ENCODE data around the gene EXD3. TPM values are rescaled to one million over a fixed set of nuclear protein-coding genes. Genes with fewer than 3 reads are reported as not detected.

The EXD3 gene
- total RNA-seq, 2 experiments from 2014 or later = 17.9 to 18.1 TPM

GRCh38 chr9:137430723-137431415 lies 7.9 kb upstream of the EXD3 start:
- no peak for DNase-seq
- Mint-ChIP-seq H3K36me3 (ENCODE audit: low read depth) (no peaks in the 10 kb centered on the region), H3K4me1 (no peaks in the 10 kb centered on the region), H3K27me3 (no peaks in the 10 kb centered on the region), H3K4me3 (no peak overlapping the region), H3K27ac (no peak overlapping the region), H3K9me3 (no peaks in the 10 kb centered on the region)
- ChIA-PET CTCF (no interaction called here), POLR2A (no interaction called here)

GRCh38 chr9:137429974-137430722 lies 7.2 kb upstream of the EXD3 start:
- POLR2A ChIA-PET = no interaction called here
- CTCF ChIA-PET = no interaction called here
- Mint-ChIP-seq H3K27me3 (no peaks in the 10 kb centered on the region), H3K4me1 (no peaks in the 10 kb centered on the region), H3K36me3 (ENCODE audit: low read depth) (no peaks in the 10 kb centered on the region), H3K27ac (no peak overlapping the region), H3K9me3 (no peaks in the 10 kb centered on the region), H3K4me3 (no peak overlapping the region)
- DNase-seq = no peak

DNA sequence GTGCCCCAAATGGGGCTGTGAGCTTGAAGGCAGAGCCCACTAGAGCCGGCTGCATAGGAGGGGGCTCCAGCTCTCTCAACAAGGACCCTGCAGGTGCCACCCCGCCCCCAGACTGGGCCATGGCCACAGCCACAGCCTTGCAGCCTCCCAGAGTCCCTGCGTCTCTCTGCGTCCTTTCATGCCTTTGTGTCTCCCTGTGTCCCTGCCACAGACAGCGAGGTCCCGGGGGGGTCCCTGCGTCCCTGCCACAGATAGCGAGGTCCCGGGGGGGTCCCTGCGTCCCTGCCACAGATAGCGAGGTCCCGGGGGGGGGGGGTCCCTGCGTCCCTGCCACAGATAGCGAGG lies 6.6 kb upstream of the EXD3 start:
- H3K9me3 Mint-ChIP-seq = no peaks in the 10 kb centered on the region
- H3K27me3 Mint-ChIP-seq = peaks cover 3% of the 10 kb centered on the region
- ChIA-PET POLR2A (no interaction called here), CTCF (no interaction called here)
- DNase-seq = no peak
- H3K36me3 Mint-ChIP-seq (ENCODE audit: low read depth) = no peaks in the 10 kb centered on the region
- H3K4me1 Mint-ChIP-seq = peaks cover under 1% of the 10 kb centered on the region
- no peak overlapping the region for H3K27ac Mint-ChIP-seq
- no peak overlapping the region for H3K4me3 Mint-ChIP-seq

DNA sequence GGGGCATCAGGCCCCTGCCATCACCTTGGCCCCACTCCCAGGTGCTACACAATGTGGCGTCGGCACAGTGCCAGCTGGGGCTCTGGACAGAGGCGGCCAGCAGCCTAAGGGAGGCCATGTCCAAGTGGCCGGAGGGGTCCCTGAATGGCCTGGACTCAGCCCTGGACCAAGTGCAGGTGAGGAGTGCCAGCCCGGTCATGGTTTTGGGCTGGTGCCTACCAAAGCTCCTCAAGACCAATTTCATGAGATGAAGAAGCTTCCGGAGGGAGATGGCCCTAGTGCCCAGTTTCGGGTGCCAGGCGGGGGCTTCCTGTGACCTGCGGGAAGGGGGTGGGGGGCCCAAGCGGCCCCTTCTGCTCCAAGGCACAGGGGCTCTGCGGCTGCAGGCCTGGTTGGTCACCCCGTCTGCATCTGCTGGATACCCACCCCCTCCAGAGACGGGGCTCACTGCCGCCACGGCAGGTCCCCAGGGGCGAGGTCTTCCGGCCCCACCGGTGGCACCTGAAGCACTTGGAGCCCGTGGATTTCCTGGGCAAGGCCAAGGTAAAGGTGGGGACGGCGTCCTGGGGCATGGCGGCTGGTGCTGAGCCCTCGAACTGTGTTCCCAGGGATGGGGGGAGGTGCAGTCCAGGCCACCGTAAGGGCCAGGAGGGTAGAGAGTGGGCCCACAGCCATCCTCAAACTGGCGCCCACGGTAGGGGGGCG lies 6.0 kb upstream of the EXD3 start:
- no peak overlapping the region for H3K27ac Mint-ChIP-seq
- peaks cover 7% of the 10 kb centered on the region for H3K27me3 Mint-ChIP-seq
- no peak for DNase-seq
- POLR2A ChIA-PET = no interaction called here
- peaks cover 4% of the 10 kb centered on the region for H3K4me1 Mint-ChIP-seq
- H3K4me3 Mint-ChIP-seq = no peak overlapping the region
- CTCF ChIA-PET = no interaction called here
- no peaks in the 10 kb centered on the region for H3K9me3 Mint-ChIP-seq
- no peaks in the 10 kb centered on the region for H3K36me3 Mint-ChIP-seq (ENCODE audit: low read depth)

DNA sequence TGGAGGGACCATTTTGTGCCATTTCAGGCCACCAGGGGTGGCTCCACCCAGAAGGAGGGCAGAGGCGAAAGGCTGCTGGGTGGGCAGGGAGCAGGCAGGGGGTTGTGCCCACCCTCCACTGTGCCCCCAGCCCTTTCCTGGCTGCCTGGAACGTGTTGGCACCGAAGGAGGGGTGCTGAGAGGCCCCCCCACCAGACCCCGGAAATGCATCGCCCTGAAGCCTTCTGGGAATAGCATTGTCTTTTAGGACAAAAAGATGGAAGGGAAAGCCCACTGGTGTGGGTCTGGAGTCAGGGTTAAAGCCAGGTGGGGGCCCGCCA lies 5.3 kb upstream of the EXD3 start:
- no peak for DNase-seq
- Mint-ChIP-seq H3K4me3 (no peak overlapping the region), H3K36me3 (ENCODE audit: low read depth) (no peaks in the 10 kb centered on the region), H3K27ac (no peak overlapping the region), H3K27me3 (peaks cover 7% of the 10 kb centered on the region), H3K4me1 (peaks cover 4% of the 10 kb centered on the region), H3K9me3 (no peaks in the 10 kb centered on the region)
- ChIA-PET POLR2A (no interaction called here), CTCF (no interaction called here)

GRCh38 chr9:137427454-137428310 lies 4.7 kb upstream of the EXD3 start:
- no peak overlapping the region for H3K4me3 Mint-ChIP-seq
- H3K27me3 Mint-ChIP-seq = peaks cover 7% of the 10 kb centered on the region
- H3K36me3 Mint-ChIP-seq (ENCODE audit: low read depth) = no peaks in the 10 kb centered on the region
- DNase-seq = no peak
- no peak overlapping the region for H3K27ac Mint-ChIP-seq
- CTCF ChIA-PET = no interaction called here
- POLR2A ChIA-PET = no interaction called here
- no peaks in the 10 kb centered on the region for H3K9me3 Mint-ChIP-seq
- H3K4me1 Mint-ChIP-seq = peaks cover 4% of the 10 kb centered on the region

GRCh38 chr9:137426018-137426681 lies 3.2 kb upstream of the EXD3 start:
- Mint-ChIP-seq H3K9me3 (no peaks in the 10 kb centered on the region), H3K27me3 (peaks cover 7% of the 10 kb centered on the region), H3K4me3 (no peak overlapping the region), H3K4me1 (peaks cover 14% of the 10 kb centered on the region), H3K36me3 (ENCODE audit: low read depth) (no peaks in the 10 kb centered on the region), H3K27ac (no peak overlapping the region)
- POLR2A ChIA-PET = no interaction called here
- CTCF ChIA-PET = interaction anchor here (1.2 kb wide), 1 partner anchor 18 kb away, joined by 3 read pairs; no protein-coding TSS in a partner anchor
- DNase-seq = no peak

- POLR2A ChIA-PET = interaction anchor here (0.5 to 1.9 kb wide), 11 partner anchors 12 to 309 kb away, joined by 3 to 15 read pairs (median 5); partner anchors contain the start of genes DPP7, EHMT1, NRARP and NSMF
- H3K9me3 Mint-ChIP-seq = no peaks in the 10 kb centered on the region
- no peak overlapping the region for H3K27ac Mint-ChIP-seq
- H3K36me3 Mint-ChIP-seq (ENCODE audit: low read depth) = no peaks in the 10 kb centered on the region
- CTCF ChIA-PET = interaction anchor here (0.8 to 2.0 kb wide), 11 partner anchors 13 to 147 kb away, joined by 3 to 19 read pairs (median 4); partner anchors contain the start of genes MRPL41 and NRARP
- peak overlapping the region; percentile 32 for H3K4me3 Mint-ChIP-seq
- peaks cover 15% of the 10 kb centered on the region for H3K4me1 Mint-ChIP-seq
- peaks cover 7% of the 10 kb centered on the region for H3K27me3 Mint-ChIP-seq
- no peak for DNase-seq
Measured at GRCh38 chr9:137423514-137424291, 741 bp upstream of the EXD3 start.

- ChIA-PET POLR2A (interaction anchor here (0.7 to 1.9 kb wide), 10 partner anchors 9 to 182 kb away, joined by 3 to 15 read pairs (median 6); partner anchors contain the start of genes MRPL41, NRARP, NSMF and PNPLA7), CTCF (interaction anchor here (0.9 to 2.0 kb wide), 7 partner anchors 11 to 124 kb away, joined by 3 to 19 read pairs (median 4); partner anchors contain the start of gene NSMF)
- Mint-ChIP-seq H3K9me3 (no peaks in the 10 kb centered on the region), H3K27me3 (peaks cover 7% of the 10 kb centered on the region), H3K36me3 (ENCODE audit: low read depth) (no peaks in the 10 kb centered on the region), H3K4me1 (peaks cover 15% of the 10 kb centered on the region), H3K27ac (peak overlapping the region; percentile 50), H3K4me3 (peak overlapping the region; percentile 78)
- no peak for DNase-seq
Measured at GRCh38 chr9:137421838-137422603, 941 bp downstream of the EXD3 start.

GRCh38 chr9:137417161-137418021 lies 5.6 kb downstream of the EXD3 start:
- CTCF ChIA-PET = no interaction called here
- no peak for DNase-seq
- POLR2A ChIA-PET = interaction anchor here (1.0 kb wide), 1 partner anchor 101 kb away, joined by 4 read pairs; no protein-coding TSS in a partner anchor
- Mint-ChIP-seq H3K9me3 (no peaks in the 10 kb centered on the region), H3K4me1 (peaks cover 19% of the 10 kb centered on the region), H3K36me3 (ENCODE audit: low read depth) (no peaks in the 10 kb centered on the region), H3K4me3 (peak overlapping the region; percentile 53), H3K27ac (no peak overlapping the region), H3K27me3 (no peaks in the 10 kb centered on the region)
